Measurements from ENCODE around the gene PIK3R1.

GRCh38 chr5:68167195-68167651 is 48.3 kb upstream of the PIK3R1 start:
- TF ChIP-seq CTCF (conservative IDR thresholded peaks at IDR 0.05): no peak
- TF ChIP-seq ZFX (IDR thresholded peaks at IDR 0.05): no peak
